ENCODE results near the gene UGT1A5. TPM values are rescaled to one million over a fixed set of nuclear protein-coding genes. Genes with fewer than 3 reads are reported as not detected.

Gene UGT1A5
- total and polyA plus RNA-seq, 2 of the 8 experiments (the other 6 are each of a cell fraction or from before 2014, with no cell fraction given) = not detected

DNA sequence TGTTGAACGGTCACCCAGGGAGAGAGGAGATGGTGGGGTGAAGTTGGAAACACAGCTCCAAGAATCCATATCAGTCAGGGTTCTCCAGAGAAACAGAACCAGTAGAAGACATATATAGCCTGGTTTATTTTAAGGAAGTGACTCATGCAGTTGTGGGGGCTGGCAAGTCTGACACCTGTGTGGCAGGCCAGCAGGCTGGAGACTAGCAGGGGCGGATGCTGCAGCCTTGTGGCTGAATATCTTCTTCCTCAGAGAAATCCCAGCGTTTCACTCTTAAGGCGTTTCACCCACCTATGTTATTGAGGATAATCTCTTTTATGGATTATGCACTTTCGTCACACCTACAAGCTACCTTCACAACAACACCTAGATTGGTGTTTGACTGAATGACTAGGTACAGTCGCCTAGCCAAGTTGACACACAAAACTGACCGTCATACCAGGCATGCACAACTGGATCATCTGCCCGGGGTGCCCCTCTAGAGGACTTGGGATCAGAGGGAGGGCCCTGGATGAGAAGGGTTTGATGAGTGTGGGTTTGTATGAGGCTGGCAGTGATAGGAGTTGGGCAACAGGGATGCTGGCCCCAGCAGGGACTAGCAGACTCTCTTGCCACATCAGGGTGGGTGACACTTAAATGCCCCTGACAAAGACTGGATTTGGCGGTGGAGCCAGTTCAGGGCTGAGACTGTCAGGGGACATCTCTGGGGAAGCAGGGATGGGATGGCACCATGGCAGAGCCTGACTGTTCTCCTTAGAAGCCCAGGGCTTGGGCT, 88.8 kb downstream of the UGT1A5 start (continued):
- TF ChIP-seq POLR2AphosphoS5 (IDR thresholded peaks at IDR 0.05; ENCODE audit: low read depth, low read length) (no peak), ZNF274 (IDR thresholded peaks at IDR 0.05; ENCODE audit: borderline replicate concordance, extremely low read depth, low read length) (no peak)

All from H1 (cell line).